AG04450 (cell line): ENCODE results near the gene C9orf72. TPM values are rescaled to one million over a fixed set of nuclear protein-coding genes. Genes with fewer than 3 reads are reported as not detected.

Experiments used
- CTCF ChIA-PET: fragments of 300-600, 350-600 bp; formaldehyde crosslinking; extraction: SDS; loops from one replicate; lab custom pipeline; 2022; ENCODE audit warnings: antibody characterized with exemption, inconsistent platforms; lab: Charles Lee
- POLR2A ChIA-PET: fragments of 350-600 bp; formaldehyde crosslinking; extraction: SDS; loops from one replicate; lab custom pipeline; 2021; ENCODE audit warnings: antibody characterized with exemption, inconsistent platforms; lab: Yijun Ruan, JAX
- DNase-seq: peaks from one replicate; pipeline ENCODE4 v3.0.0-alpha.2; 2011; ENCODE audit warnings: low read depth, low spot score
- H3K27ac ChIP-seq: one replicate; pipeline ENCODE4 v1.5.1; 2012; ENCODE audit warnings: low read depth, low read length, control low read depth
- H3K27me3 ChIP-seq: one replicate; pipeline ENCODE4 v1.6.0; 2012; ENCODE audit warnings: low read length; ENCODE audit not compliant: control insufficient read depth, insufficient read depth
- H3K4me3 ChIP-seq: 2 replicates; pipeline ENCODE4 v1.5.1; 2011; ENCODE audit warnings: mild to moderate bottlenecking, low read depth, low read length, control low read depth
- H3K9me3 ChIP-seq: 2 replicates; pipeline ENCODE4 v1.5.1; 2012; ENCODE audit warnings: low read length; ENCODE audit not compliant: control insufficient read depth, insufficient read depth
- polyA plus RNA-seq: library from polyadenylated mRNA; depleted of rRNA; stranded (reverse); fragments of >200 nt; gene quantifications from 2 replicates; pipeline ENCODE4 v1.2.3, GENCODE V29; 2011
- TF ChIP-seq, protein P1 (sequence below): IDR thresholded peaks from 2 replicates; pipeline ENCODE4 v1.5.1; 2011; ENCODE audit warnings: low read depth, low read length, control low read depth, inconsistent platforms

Gene C9orf72
- polyA plus RNA-seq, 1 experiment, result 4.6 TPM

DNA sequence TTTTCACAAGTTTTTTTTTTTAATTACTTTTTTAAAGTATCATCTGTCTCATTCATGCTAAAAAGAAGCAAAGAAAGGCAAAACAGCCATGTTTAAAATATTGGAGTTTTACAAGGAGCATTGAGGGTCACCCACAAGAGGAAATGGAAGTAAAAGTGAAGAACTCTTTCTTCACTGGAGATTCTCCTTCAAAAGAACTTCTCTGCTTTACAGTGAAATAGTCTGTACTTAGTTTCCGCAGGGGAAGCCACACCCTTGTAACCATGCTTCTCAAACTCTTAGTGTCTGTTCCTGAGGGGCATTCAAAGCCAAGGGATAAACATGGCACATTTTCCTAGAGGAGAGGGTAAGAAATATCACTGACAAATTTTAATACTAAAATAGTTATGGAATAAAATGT, 8.6 kb downstream of the C9orf72 start:
- TF ChIP-seq, protein P1, sequence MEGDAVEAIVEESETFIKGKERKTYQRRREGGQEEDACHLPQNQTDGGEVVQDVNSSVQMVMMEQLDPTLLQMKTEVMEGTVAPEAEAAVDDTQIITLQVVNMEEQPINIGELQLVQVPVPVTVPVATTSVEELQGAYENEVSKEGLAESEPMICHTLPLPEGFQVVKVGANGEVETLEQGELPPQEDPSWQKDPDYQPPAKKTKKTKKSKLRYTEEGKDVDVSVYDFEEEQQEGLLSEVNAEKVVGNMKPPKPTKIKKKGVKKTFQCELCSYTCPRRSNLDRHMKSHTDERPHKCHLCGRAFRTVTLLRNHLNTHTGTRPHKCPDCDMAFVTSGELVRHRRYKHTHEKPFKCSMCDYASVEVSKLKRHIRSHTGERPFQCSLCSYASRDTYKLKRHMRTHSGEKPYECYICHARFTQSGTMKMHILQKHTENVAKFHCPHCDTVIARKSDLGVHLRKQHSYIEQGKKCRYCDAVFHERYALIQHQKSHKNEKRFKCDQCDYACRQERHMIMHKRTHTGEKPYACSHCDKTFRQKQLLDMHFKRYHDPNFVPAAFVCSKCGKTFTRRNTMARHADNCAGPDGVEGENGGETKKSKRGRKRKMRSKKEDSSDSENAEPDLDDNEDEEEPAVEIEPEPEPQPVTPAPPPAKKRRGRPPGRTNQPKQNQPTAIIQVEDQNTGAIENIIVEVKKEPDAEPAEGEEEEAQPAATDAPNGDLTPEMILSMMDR, result no peak
- no peak for DNase-seq
- no peaks in the 10 kb centered on the region for H3K9me3 ChIP-seq
- ChIA-PET CTCF (no interaction called here), POLR2A (no interaction called here)
- no peak overlapping the region for H3K4me3 ChIP-seq
- H3K27me3 ChIP-seq, result no peaks in the 10 kb centered on the region
- H3K27ac ChIP-seq, result no peak overlapping the region

DNA sequence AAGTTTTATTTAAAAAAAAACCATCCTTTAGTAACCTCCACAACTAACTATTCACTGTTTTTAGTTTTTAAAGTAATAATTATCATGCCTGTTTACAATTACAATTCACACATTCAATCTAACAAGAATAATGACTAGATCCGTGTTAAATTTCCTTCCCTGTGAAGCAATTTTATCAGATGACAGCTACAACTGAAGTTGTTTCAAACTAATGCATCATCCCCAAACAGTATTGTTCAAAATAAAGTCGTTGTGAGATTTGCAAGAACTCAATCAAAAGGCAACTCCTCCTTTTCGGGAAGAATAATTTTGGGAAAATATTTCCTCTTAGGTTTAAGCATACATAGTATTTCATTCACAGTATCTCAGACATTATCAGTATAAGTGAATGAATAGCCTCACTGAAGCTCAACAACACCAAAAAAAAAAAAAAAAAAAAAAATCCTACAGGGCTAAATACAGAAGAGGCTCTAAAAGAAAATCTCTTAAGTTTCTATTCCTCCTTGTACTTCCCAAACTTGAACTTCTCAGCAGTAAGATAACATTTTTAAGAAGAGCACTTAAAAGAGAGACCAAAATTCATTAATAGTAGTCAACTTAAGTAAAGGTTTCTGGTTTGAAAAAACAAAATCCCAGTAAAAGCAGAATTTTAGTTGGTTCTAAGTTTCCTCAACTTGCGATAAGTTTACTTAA, 9.4 kb downstream of the C9orf72 start:
- no peaks in the 10 kb centered on the region for H3K9me3 ChIP-seq
- no peak overlapping the region for H3K4me3 ChIP-seq
- DNase-seq, result no peak
- CTCF ChIA-PET, result interaction anchor here (0.6 to 1.2 kb wide), 3 partner anchors 16 to 236 kb away, joined by 3 to 7 read pairs (median 5); no protein-coding TSS in a partner anchor
- POLR2A ChIA-PET, result interaction anchor here (0.6 kb wide), 1 partner anchor 544 kb away, joined by 7 read pairs; no protein-coding TSS in a partner anchor
- TF ChIP-seq, protein P1, result no peak
- no peak overlapping the region for H3K27ac ChIP-seq
- no peaks in the 10 kb centered on the region for H3K27me3 ChIP-seq

DNA sequence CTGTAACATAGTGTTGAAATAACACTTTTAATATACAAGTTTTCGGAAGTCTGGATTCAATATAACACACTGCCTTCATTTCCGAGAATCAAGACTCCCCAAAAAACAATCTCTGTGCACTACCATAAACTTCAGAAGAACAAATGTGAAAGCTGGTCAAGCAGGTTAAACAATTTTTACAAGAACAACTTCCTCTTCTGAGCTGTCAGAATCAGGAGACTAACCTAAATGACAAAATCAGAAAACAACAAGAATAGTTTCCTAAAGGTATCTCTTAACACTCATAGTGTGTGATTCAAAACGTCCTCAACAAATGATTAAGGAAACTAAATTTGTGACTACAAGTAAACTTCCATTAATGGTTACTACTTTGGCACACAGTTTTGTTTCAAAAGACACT, 11.6 kb downstream of the C9orf72 start:
- ChIA-PET POLR2A (no interaction called here), CTCF (interaction anchor here (2.5 to 3.7 kb wide), 2 partner anchors 32 to 228 kb away, joined by 8 to 13 read pairs; partner anchors contain the start of gene MOB3B)
- H3K9me3 ChIP-seq, result no peaks in the 10 kb centered on the region
- DNase-seq, result no peak
- TF ChIP-seq, protein P1, result no peak
- no peak overlapping the region for H3K4me3 ChIP-seq
- H3K27ac ChIP-seq, result no peak overlapping the region
- no peaks in the 10 kb centered on the region for H3K27me3 ChIP-seq

DNA sequence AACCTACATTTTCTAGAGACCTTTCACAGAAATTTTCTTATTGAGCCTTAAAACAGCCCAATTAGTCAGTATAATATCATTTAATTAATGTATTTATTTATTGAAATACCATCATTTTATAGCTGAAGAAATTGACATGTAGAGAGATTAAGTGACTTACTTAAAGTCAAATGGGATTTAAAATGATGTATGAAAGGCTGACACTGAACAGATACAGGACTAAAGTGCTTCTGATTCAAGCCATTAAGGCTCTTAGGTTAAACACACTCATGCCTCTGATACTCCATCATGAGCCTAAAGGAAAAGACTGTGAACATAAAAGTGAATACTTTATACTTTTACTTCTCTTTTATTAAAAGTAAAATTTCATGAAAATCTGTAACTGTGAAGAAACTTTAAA, 12.8 kb downstream of the C9orf72 start:
- ChIA-PET POLR2A (no interaction called here), CTCF (interaction anchor here (0.6 to 3.7 kb wide), 2 partner anchors 227 to 771 kb away, joined by 6 to 13 read pairs; no protein-coding TSS in a partner anchor)
- no peak overlapping the region for H3K4me3 ChIP-seq
- no peak for DNase-seq
- H3K27ac ChIP-seq, result no peak overlapping the region
- TF ChIP-seq, protein P1, result no peak
- H3K9me3 ChIP-seq, result no peaks in the 10 kb centered on the region
- no peaks in the 10 kb centered on the region for H3K27me3 ChIP-seq

DNA sequence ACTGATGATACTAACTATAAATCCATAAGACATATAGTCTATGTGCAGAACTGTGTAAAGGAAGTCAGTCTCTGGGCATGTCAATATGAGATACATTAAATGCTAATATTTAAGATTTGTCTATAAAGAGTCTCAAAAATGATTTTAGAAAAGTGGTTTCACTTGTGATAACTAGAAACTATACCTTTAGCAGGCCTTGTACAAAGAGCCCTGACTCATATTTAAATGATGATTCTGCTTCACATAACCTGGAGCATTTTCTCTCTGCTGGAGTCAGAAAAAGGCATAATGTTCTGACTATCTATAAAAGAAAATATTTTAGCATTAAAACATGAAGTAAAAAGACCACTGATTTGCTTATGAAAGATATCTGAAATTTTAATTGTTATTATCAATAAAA, 15.0 kb downstream of the C9orf72 start:
- TF ChIP-seq, protein P1, result no peak
- Histone ChIP-seq H3K27ac (no peak overlapping the region), H3K27me3 (no peaks in the 10 kb centered on the region), H3K9me3 (no peaks in the 10 kb centered on the region), H3K4me3 (no peak overlapping the region)
- ChIA-PET POLR2A (no interaction called here), CTCF (interaction anchor here (1.3 kb wide), 1 partner anchor 225 kb away, joined by 7 read pairs; no protein-coding TSS in a partner anchor)
- no peak for DNase-seq
